ENCODE data around the gene PRSS27. TPM values are rescaled to one million over a fixed set of nuclear protein-coding genes. Genes with fewer than 3 reads are reported as not detected.
"Not testable (repeated sequence)": the region's sequence is repeated elsewhere in the genome, so short reads cannot be mapped to it uniquely, and the experiment has no call there.

PRSS27 gene
- total and polyA plus RNA-seq, 12 donors, result 0.11 to 0.75 (median 0.44) TPM; not detected in 1

DNA sequence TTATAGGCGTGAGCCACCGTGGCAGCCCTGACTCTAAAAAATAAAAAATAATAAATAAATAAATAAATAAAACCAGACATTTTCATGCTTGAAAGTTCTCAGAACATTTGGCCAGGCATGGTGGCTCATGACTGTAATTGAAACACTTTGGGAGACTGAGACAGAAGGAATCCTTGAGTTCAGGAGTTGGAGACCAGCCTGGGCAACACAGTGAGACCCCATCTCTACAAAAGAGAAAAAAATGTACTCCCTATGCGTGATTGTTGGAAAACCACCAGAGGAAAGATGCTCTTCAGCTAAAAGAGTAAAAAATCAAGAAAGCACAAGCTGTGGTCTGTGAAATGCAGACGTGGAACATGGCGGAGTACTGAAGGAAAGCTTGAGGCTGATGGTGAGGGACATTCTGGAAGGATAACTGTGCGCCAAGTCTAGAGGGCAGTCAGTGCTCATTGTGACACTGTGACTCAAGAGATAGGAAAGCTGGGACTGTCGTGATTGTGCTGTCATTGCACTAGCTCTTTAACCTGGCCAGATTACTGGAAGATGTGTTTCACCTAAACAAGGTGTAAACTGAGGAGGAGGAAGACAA, 4.2 kb upstream of the PRSS27 start:
- Histone ChIP-seq H3K27me3 (peaks cover 0 to 14% (median 0%) of the 10 kb centered on the region in 7 donors), H3K36me3 (no peaks in the 10 kb centered on the region), H3K9me3 (no peaks in the 10 kb centered on the region), H3K4me3 (no peak overlapping the region), H3K4me1 (peaks cover 3 to 23% (median 20%) of the 10 kb centered on the region in 9 donors), H3K27ac (no peak overlapping the region)
- WGBS, 2 donors, result 80 to 81% methylated on average over 7 of the region's 7 CpGs
- no peak for ATAC-seq
- DNase-seq, result no peak
- TF ChIP-seq, protein P1, sequence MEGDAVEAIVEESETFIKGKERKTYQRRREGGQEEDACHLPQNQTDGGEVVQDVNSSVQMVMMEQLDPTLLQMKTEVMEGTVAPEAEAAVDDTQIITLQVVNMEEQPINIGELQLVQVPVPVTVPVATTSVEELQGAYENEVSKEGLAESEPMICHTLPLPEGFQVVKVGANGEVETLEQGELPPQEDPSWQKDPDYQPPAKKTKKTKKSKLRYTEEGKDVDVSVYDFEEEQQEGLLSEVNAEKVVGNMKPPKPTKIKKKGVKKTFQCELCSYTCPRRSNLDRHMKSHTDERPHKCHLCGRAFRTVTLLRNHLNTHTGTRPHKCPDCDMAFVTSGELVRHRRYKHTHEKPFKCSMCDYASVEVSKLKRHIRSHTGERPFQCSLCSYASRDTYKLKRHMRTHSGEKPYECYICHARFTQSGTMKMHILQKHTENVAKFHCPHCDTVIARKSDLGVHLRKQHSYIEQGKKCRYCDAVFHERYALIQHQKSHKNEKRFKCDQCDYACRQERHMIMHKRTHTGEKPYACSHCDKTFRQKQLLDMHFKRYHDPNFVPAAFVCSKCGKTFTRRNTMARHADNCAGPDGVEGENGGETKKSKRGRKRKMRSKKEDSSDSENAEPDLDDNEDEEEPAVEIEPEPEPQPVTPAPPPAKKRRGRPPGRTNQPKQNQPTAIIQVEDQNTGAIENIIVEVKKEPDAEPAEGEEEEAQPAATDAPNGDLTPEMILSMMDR (IDR thresholded peaks at IDR 0.05), result no peak
- intact Hi-C loops (cut with DNase I), result loop anchor here in 1 of 10 donors (5.0 kb wide), 1 partner anchor 42 kb away; the partner anchor contains the start of gene KCTD5

DNA sequence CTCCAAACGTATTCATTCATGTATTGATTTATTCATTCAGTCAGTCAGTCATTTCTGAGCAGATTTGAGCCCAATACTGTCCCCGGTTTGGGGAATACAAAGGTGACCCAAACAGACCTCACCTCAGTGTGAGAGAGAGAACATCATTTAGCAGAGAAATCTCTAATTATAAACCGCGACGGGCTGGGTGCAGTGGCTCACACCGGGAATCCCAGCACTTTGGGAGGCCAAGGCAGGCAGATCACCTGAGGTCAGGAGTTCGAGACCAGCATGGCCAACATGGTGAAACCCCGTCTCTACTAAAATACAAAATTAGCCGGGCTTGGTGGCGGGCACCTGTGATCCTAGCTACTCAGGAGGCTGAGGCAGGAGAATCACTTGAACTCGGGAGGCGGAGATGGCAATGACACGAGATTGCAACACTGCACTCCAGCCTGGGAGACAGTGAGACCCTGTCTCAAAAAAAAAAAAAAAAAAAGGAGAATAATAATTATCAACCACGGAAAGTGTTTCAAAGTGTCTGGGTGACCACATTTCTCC, 1.7 kb upstream of the PRSS27 start:
- intact Hi-C loops (cut with DNase I), result loop anchor here in 3 of 10 donors (1.0 to 5.0 kb wide), 3 partner anchors 31 to 39 kb away; partner anchors contain the start of genes KCTD5 (in 2 of the 3) and SRRM2 (in 1 of the 3)
- 41 to 46% methylated on average over 14 of the region's 14 CpGs for WGBS, 2 donors

GRCh38 chr16:2720719-2721633, 952 bp upstream of the PRSS27 start:
- Histone ChIP-seq H3K9me3 (no peaks in the 10 kb centered on the region), H3K36me3 (no peaks in the 10 kb centered on the region), H3K27ac (peak overlapping the region; percentile 25 to 93 (median 79)), H3K4me1 (peaks cover 3 to 30% (median 22%) of the 10 kb centered on the region in 9 donors), H3K27me3 (peaks cover 0 to 14% (median 0%) of the 10 kb centered on the region in 7 donors), H3K4me3 (peak overlapping the region; percentile 57 to 83 (median 72))
- peak; percentile 77 to 85 for DNase-seq
- TF ChIP-seq, protein P1 (IDR thresholded peaks at IDR 0.05), result peak; percentile 55 to 93 (median 78)
- intact Hi-C loops (cut with DNase I), result loop anchor here in 3 of 10 donors (1.0 to 5.0 kb wide), 3 partner anchors 31 to 39 kb away; partner anchors contain the start of genes KCTD5 (in 2 of the 3) and SRRM2 (in 1 of the 3)
- peak; percentile 82 to 94 (median 84) for ATAC-seq
- 2 to 3% methylated on average over 78 to 94 of the region's 99 CpGs for WGBS, 2 donors

More for the DNA sequence above, 1.7 kb upstream of the PRSS27 start:
- Histone ChIP-seq H3K27ac (peak overlapping the region in 7 of 10 donors; percentile 52 to 93 (median 80)), H3K4me1 (peaks cover 3 to 27% (median 22%) of the 10 kb centered on the region in 9 donors), H3K4me3 (peak overlapping the region in 9 of 10 donors; percentile 57 to 83 (median 73)), H3K27me3 (peaks cover 0 to 14% (median 0%) of the 10 kb centered on the region in 7 donors)
- not testable (repeated sequence) for ATAC-seq, H3K36me3 ChIP-seq, DNase-seq, H3K9me3 ChIP-seq

DNA sequence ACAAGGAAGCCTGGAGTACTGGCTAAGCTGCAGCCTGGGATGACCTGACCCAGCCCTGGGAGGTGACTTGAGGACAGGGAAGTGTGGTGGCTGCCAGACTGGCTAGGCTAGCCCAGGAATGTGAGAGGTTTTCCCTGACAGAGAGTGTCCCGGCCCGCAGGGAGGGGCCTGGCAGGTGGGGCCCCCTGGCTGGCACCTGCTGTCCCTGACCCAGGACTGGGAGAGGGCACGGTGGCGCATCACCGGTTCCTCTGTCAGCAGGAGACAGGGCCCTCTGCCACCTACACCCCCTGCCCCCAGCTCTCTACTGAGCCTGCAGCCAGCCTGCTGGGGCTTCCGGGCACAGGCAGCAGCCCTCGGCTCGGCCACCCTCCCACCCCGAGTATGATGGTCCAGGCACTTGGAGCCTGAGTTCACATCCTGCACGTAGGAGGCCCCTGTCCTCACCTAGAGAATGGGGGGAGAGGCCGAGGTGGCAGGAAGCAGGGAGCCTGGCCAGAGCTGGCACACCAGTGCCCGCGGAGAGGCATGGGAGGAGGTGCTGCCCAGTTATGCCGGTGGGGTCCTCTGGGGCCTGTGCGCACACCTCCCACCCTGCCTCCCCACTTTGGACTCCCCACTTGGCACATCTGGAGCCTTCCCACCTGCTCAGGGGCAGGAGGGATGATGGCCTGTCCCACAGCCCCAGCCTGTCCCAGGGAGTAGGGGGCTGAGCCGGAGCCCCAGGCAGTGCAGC, 528 bp downstream of the PRSS27 start:
- Histone ChIP-seq H3K9me3 (no peaks in the 10 kb centered on the region), H3K4me1 (peaks cover 3 to 40% (median 30%) of the 10 kb centered on the region in 9 donors), H3K27me3 (peaks cover 0 to 5% (median 0%) of the 10 kb centered on the region in 7 donors), H3K4me3 (peak overlapping the region in 1 of 10 donors; percentile 1), H3K27ac (peak overlapping the region in 3 of 10 donors; percentile 6 to 53 (median 44)), H3K36me3 (no peaks in the 10 kb centered on the region)
- DNase-seq (no peak), ATAC-seq (peak in 5 of 8 donors; percentile 4 to 62 (median 52))
- TF ChIP-seq, protein P1 (IDR thresholded peaks at IDR 0.05), result no peak
- intact Hi-C loops (cut with DNase I), result loop anchor here in 3 of 10 donors (2.0 to 5.0 kb wide), 2 partner anchors 37 kb away; partner anchors contain the start of gene KCTD5 (in 3 of the 3)
- 53 to 54% methylated on average over 16 of the region's 16 CpGs for WGBS, 2 donors

All from heart right ventricle (tissue), 16 donors.